Mammary epithelial cell (primary cell): ENCODE results near the gene PTPA.
"Not testable (repeated sequence)": the region's sequence is repeated elsewhere in the genome, so short reads cannot be mapped to it uniquely, and the experiment has no call there.

Experiments used
- EZH2 ChIP-seq: IDR thresholded peaks from 2 replicates; pipeline ENCODE4 v1.6.1; 2012; ENCODE audit warnings: low read length, inconsistent platforms, borderline replicate concordance
- TF ChIP-seq, protein P1 (sequence below), 2 donors: IDR thresholded peaks in 1 of 2; conservative IDR thresholded peaks in 1 of 2; 2 replicates each; pipeline ENCODE4 v1.5.1; 2011 to 2012; ENCODE audit warnings: inconsistent platforms in 2 of 2, low read length in 2 of 2, mild to moderate bottlenecking in 2 of 2, control low read depth in 1 of 2, low read depth in 1 of 2; ENCODE audit not compliant: insufficient read depth in 1 of 2; ENCODE audit errors: extremely low read depth in 1 of 2

DNA sequence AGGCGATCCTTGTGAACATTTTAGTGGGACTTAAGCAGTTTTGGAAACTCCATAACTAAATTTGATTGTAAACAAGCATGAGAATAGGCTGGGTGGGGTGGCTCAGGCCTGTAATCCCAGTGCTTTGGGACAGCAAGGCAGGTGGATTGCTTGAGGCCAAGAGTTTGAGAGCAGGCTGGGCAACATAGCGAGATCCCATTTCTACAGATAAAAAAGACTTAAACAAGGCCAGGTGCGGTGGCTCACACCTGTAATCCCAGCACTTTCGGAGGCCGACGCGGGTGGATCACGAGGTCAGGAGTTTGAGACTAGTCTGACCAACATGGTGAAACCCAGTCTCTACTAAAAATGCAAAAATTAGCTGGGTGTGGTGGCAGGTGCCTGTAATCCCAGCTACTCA, 78.8 kb downstream of the PTPA start:
- TF ChIP-seq, protein P1, sequence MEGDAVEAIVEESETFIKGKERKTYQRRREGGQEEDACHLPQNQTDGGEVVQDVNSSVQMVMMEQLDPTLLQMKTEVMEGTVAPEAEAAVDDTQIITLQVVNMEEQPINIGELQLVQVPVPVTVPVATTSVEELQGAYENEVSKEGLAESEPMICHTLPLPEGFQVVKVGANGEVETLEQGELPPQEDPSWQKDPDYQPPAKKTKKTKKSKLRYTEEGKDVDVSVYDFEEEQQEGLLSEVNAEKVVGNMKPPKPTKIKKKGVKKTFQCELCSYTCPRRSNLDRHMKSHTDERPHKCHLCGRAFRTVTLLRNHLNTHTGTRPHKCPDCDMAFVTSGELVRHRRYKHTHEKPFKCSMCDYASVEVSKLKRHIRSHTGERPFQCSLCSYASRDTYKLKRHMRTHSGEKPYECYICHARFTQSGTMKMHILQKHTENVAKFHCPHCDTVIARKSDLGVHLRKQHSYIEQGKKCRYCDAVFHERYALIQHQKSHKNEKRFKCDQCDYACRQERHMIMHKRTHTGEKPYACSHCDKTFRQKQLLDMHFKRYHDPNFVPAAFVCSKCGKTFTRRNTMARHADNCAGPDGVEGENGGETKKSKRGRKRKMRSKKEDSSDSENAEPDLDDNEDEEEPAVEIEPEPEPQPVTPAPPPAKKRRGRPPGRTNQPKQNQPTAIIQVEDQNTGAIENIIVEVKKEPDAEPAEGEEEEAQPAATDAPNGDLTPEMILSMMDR (conservative IDR thresholded peaks at IDR 0.05 in 1 of 2, IDR thresholded peaks at IDR 0.05 in 1 of 2; ENCODE audit: extremely low read depth in 1 of 2, insufficient read depth in 1 of 2, low read depth in 1 of 2, low read length in 2 of 2), result not testable (repeated sequence)
- not testable (repeated sequence) for TF ChIP-seq EZH2
